CD4-positive, alpha-beta T cell (primary cell): ENCODE measurements around the gene INSIG1. TPM values are rescaled to one million over a fixed set of nuclear protein-coding genes. Genes with fewer than 3 reads are reported as not detected.

Source experiments
- ATAC-seq: fragments of 200-7000 bp; cut with Tn5 transposase; one replicate; pipeline ENCODE4 v1.10.0; 2022; ENCODE audit warnings: mild to moderate bottlenecking; ENCODE audit not compliant: poor library complexity
- CTCF ChIA-PET: fragments of 350-600 bp; sonication (Branson Sonifier 250); formaldehyde crosslinking; loops from one replicate; lab custom pipeline; 2021; ENCODE audit warnings: antibody characterized with exemption, inconsistent platforms; lab: Charles Lee
- POLR2A ChIA-PET: fragments of 350-600 bp; sonication (Branson Sonifier 250); formaldehyde crosslinking; loops from one replicate; lab custom pipeline; 2021; ENCODE audit warnings: antibody characterized with exemption, inconsistent platforms; lab: Charles Lee
- DNase-seq, 14 experiments: peaks; one replicate each; pipeline ENCODE4 v3.0.0-alpha.2; 2013 to 2020; ENCODE audit warnings: mixed read lengths in 2 of 14
- H3K27ac ChIP-seq, 2 donors: one replicate each; pipeline versions ENCODE4 v1.5.1 to v1.7.0; 2013; ENCODE audit warnings: low read length in 2 of 2, low read depth in 1 of 2, mild to moderate bottlenecking in 1 of 2
- H3K27me3 ChIP-seq, 2 experiments: 1 replicate in 1 of 2; 2 replicates in 1 of 2; pipeline versions ENCODE4 v1.6.1 to v1.7.0; 2013; ENCODE audit warnings: low read length in 2 of 2, control low read depth in 1 of 2, mild to moderate bottlenecking in 1 of 2, moderate library complexity in 1 of 2; ENCODE audit not compliant: insufficient read depth in 2 of 2, control insufficient read depth in 1 of 2
- H3K36me3 ChIP-seq: one replicate; pipeline ENCODE4 v1.6.1; 2013; ENCODE audit warnings: low read length, control low read depth; ENCODE audit not compliant: insufficient read depth
- H3K4me1 ChIP-seq: one replicate; pipeline ENCODE4 v1.6.1; 2013; ENCODE audit warnings: low read length, control low read depth; ENCODE audit not compliant: insufficient read depth
- H3K4me3 ChIP-seq: one replicate; pipeline ENCODE4 v1.5.1; 2013; ENCODE audit warnings: mild to moderate bottlenecking, low read length, moderate library complexity
- H3K9me3 ChIP-seq, 2 experiments: 1 replicate in 1 of 2; 2 replicates in 1 of 2; pipeline versions ENCODE4 v1.6.1 to v1.7.0; 2013; ENCODE audit warnings: low read length in 2 of 2, mild to moderate bottlenecking in 2 of 2, control low read depth in 1 of 2, moderate library complexity in 1 of 2; ENCODE audit not compliant: control insufficient read depth in 1 of 2, insufficient read depth in 1 of 2
- H3K27ac Mint-ChIP-seq: one replicate; pipeline ENCODE4 v1.8.0; 2020; ENCODE audit warnings: mixed read lengths
- H3K27me3 Mint-ChIP-seq: one replicate; pipeline ENCODE4 v1.8.0; 2021; ENCODE audit warnings: mixed read lengths
- H3K36me3 Mint-ChIP-seq: one replicate; pipeline ENCODE4 v1.8.0; 2021; ENCODE audit warnings: low read depth, mixed read lengths
- H3K4me1 Mint-ChIP-seq: one replicate; pipeline ENCODE4 v1.8.0; 2021; ENCODE audit warnings: low read depth, mixed read lengths
- H3K4me3 Mint-ChIP-seq: one replicate; pipeline ENCODE4 v1.8.0; 2020; ENCODE audit warnings: mild to moderate bottlenecking, mixed read lengths
- H3K9me3 Mint-ChIP-seq: one replicate; pipeline ENCODE4 v1.8.0; 2020; ENCODE audit warnings: mixed read lengths
- intact Hi-C, 2 experiments: fragments of 100-400 bp; cut with DNase I in 1 of 2; cut with micrococcal nuclease in 1 of 2; formaldehyde crosslinking; loops; one replicate each; pipeline versions ENCODE4 v1.15.1 to v1.9.0; 2023 to 2025; cut with DNase I, micrococcal nuclease
- total RNA-seq, 174 experiments: library from RNA in 2 of 174; stranded (reverse) in 2 of 174; gene quantifications; one replicate each; pipeline ENCODE4 v1.2.3 and lab custom pipeline; 2021 to 2026
- TF ChIP-seq, protein P1 (sequence below): fragments of 200-600 bp; IDR thresholded peaks from one replicate; pipeline ENCODE4 v1.8.0; 2022; ENCODE audit warnings: antibody characterized with exemption, mild to moderate bottlenecking

INSIG1 gene
- total RNA-seq, 2 experiments from 2014 or later = 58.1 to 60.9 TPM

DNA sequence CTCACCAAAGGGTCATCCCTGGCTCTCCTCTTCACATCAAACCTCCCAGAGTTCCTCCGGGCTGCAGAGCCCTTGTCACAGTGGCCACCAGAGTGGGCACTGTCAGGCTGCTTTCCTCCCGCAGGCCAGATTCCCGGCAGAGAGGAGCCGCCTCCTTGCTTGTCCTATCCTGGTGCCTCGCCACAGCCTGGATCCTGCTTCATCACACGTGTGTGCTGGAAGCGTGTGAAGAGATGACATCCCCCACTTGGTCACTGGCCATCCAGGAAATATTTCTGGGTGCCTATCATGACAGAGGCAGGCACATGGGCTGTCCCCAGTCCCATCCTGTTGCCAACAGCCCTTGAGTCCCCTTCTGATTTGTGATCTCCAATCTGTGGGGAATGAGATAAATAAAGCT, 15.0 kb downstream of the INSIG1 start:
- peaks cover 0 to 3% of the 10 kb centered on the region in 2 experiments for H3K9me3 ChIP-seq
- no peak for DNase-seq
- Mint-ChIP-seq H3K36me3 (peaks cover 36% of the 10 kb centered on the region), H3K9me3 (no peaks in the 10 kb centered on the region), H3K4me3 (no peak overlapping the region), H3K27ac (no peak overlapping the region), H3K4me1 (no peaks in the 10 kb centered on the region), H3K27me3 (no peaks in the 10 kb centered on the region)
- POLR2A ChIA-PET = interaction anchor here (0.8 kb wide), 1 partner anchor 15 kb away, joined by 3 read pairs; the partner anchor contains the start of gene INSIG1
- no peaks in the 10 kb centered on the region for H3K27me3 ChIP-seq
- TF ChIP-seq, protein P1, sequence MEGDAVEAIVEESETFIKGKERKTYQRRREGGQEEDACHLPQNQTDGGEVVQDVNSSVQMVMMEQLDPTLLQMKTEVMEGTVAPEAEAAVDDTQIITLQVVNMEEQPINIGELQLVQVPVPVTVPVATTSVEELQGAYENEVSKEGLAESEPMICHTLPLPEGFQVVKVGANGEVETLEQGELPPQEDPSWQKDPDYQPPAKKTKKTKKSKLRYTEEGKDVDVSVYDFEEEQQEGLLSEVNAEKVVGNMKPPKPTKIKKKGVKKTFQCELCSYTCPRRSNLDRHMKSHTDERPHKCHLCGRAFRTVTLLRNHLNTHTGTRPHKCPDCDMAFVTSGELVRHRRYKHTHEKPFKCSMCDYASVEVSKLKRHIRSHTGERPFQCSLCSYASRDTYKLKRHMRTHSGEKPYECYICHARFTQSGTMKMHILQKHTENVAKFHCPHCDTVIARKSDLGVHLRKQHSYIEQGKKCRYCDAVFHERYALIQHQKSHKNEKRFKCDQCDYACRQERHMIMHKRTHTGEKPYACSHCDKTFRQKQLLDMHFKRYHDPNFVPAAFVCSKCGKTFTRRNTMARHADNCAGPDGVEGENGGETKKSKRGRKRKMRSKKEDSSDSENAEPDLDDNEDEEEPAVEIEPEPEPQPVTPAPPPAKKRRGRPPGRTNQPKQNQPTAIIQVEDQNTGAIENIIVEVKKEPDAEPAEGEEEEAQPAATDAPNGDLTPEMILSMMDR = no peak
- CTCF ChIA-PET = no interaction called here
- H3K36me3 ChIP-seq = peaks cover 29% of the 10 kb centered on the region
- no peaks in the 10 kb centered on the region for H3K4me1 ChIP-seq
- H3K27ac ChIP-seq = no peak overlapping the region
- no peak overlapping the region for H3K4me3 ChIP-seq
- no peak for ATAC-seq
- intact Hi-C loops = no loop called here

DNA sequence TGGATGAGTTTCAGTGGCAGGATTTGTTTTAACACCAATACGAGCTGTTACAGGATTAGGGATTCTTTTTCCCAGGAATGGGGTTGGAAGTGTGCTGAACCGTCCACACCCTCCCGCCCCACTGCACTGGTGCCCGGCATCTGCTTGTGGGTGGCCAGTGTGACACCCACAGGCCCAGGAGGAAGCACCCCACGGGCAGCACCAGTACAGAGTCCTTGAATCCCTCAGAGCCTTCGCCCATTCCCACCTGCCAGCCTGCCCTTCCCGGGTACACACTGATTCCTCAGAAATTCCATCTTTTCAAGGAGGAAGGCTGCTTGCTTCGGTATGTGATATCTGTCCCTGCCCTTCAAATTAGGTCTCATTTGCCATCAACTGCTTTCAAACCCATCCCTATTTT, 15.4 kb downstream of the INSIG1 start:
- CTCF ChIA-PET = interaction anchor here (1.6 kb wide), 1 partner anchor 32 kb away, joined by 3 read pairs; no protein-coding TSS in a partner anchor
- H3K27me3 ChIP-seq = no peaks in the 10 kb centered on the region
- H3K27ac ChIP-seq = no peak overlapping the region
- H3K27ac Mint-ChIP-seq = no peak overlapping the region
- H3K4me1 Mint-ChIP-seq = no peaks in the 10 kb centered on the region
- no peak overlapping the region for H3K4me3 Mint-ChIP-seq
- H3K9me3 ChIP-seq = peaks cover 0 to 3% of the 10 kb centered on the region in 2 experiments
- H3K27me3 Mint-ChIP-seq = no peaks in the 10 kb centered on the region
- no peak for DNase-seq
- no peaks in the 10 kb centered on the region for H3K9me3 Mint-ChIP-seq
- H3K4me1 ChIP-seq = no peaks in the 10 kb centered on the region
- intact Hi-C loops = no loop called here
- peaks cover 24% of the 10 kb centered on the region for H3K36me3 ChIP-seq
- TF ChIP-seq, protein P1 = no peak
- POLR2A ChIA-PET = no interaction called here
- H3K36me3 Mint-ChIP-seq = peaks cover 31% of the 10 kb centered on the region
- no peak overlapping the region for H3K4me3 ChIP-seq
- ATAC-seq = no peak

DNA sequence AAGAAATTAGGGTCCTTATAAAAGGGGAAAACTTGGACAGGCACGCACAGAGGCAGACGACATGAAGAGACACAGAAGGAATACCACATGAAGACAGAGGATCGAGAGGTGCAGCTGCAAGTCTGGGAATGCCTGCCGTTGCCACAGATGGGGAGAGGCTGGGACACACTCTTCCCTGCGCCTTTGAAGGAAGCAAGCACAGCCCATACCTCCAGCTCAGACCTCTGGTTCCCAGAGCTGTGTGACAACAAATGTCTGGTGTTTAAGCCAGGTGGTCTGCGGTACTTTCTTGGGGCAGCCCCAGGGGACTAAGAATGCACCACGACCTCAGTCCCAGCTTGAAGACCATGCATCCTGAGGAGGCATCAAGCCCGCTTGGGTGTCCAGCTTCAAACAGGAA, 18.3 kb downstream of the INSIG1 start:
- TF ChIP-seq, protein P1 = no peak
- no peak overlapping the region for H3K4me3 ChIP-seq
- peaks cover 4% of the 10 kb centered on the region for H3K36me3 Mint-ChIP-seq
- intact Hi-C loops = no loop called here
- no peak for ATAC-seq
- no peak overlapping the region for H3K27ac Mint-ChIP-seq
- H3K27ac ChIP-seq = no peak overlapping the region
- H3K9me3 ChIP-seq = peaks cover 0 to 3% of the 10 kb centered on the region in 2 experiments
- POLR2A ChIA-PET = no interaction called here
- no peaks in the 10 kb centered on the region for H3K4me1 Mint-ChIP-seq
- no peaks in the 10 kb centered on the region for H3K9me3 Mint-ChIP-seq
- no peak for DNase-seq
- no peaks in the 10 kb centered on the region for H3K27me3 ChIP-seq
- H3K36me3 ChIP-seq = no peaks in the 10 kb centered on the region
- no peak overlapping the region for H3K4me3 Mint-ChIP-seq
- H3K4me1 ChIP-seq = no peaks in the 10 kb centered on the region
- peaks cover 5% of the 10 kb centered on the region for H3K27me3 Mint-ChIP-seq
- CTCF ChIA-PET = no interaction called here
